Activated T-helper 17 cell treated with anti-CD3 and anti-CD28 coated beads, Interleukin-2, amount 50 U/mL, for 72 hours (primary cell): ENCODE results near the gene CFAP100. TPM values are rescaled to one million over a fixed set of nuclear protein-coding genes. Genes with fewer than 3 reads are reported as not detected.
A peak's percentile ranks its signal among the peaks of the same experiment; 100 is the strongest.

Experiments
- ATAC-seq: fragments of 150-1000 bp; cut with Tn5 transposase; replicated peaks from 2 replicates; pipeline ENCODE4 v1.10.0; 2021; ENCODE audit warnings: mild to moderate bottlenecking, moderate library complexity
- H3K27ac Mint-ChIP-seq: one replicate; pipeline ENCODE4 v1.8.0; 2022; ENCODE audit warnings: mixed read lengths
- H3K27me3 Mint-ChIP-seq: one replicate; pipeline ENCODE4 v1.8.0; 2022; ENCODE audit warnings: mixed read lengths
- H3K36me3 Mint-ChIP-seq: one replicate; pipeline ENCODE4 v1.8.0; 2022; ENCODE audit warnings: low read depth, mild to moderate bottlenecking, mixed read lengths
- H3K4me1 Mint-ChIP-seq: one replicate; pipeline ENCODE4 v1.8.0; 2022; ENCODE audit warnings: mixed read lengths
- H3K4me3 Mint-ChIP-seq: one replicate; pipeline ENCODE4 v1.8.0; 2022; ENCODE audit warnings: mild to moderate bottlenecking, mixed read lengths
- H3K9me3 Mint-ChIP-seq: one replicate; pipeline ENCODE4 v1.8.0; 2022; ENCODE audit warnings: mixed read lengths
- total RNA-seq, 2 donors: library from RNA; stranded (reverse); gene quantifications; one replicate each; pipeline ENCODE4 v1.2.3, GENCODE V29; 2022

Gene CFAP100
- total RNA-seq, 2 donors from 2014 or later = not detected

DNA sequence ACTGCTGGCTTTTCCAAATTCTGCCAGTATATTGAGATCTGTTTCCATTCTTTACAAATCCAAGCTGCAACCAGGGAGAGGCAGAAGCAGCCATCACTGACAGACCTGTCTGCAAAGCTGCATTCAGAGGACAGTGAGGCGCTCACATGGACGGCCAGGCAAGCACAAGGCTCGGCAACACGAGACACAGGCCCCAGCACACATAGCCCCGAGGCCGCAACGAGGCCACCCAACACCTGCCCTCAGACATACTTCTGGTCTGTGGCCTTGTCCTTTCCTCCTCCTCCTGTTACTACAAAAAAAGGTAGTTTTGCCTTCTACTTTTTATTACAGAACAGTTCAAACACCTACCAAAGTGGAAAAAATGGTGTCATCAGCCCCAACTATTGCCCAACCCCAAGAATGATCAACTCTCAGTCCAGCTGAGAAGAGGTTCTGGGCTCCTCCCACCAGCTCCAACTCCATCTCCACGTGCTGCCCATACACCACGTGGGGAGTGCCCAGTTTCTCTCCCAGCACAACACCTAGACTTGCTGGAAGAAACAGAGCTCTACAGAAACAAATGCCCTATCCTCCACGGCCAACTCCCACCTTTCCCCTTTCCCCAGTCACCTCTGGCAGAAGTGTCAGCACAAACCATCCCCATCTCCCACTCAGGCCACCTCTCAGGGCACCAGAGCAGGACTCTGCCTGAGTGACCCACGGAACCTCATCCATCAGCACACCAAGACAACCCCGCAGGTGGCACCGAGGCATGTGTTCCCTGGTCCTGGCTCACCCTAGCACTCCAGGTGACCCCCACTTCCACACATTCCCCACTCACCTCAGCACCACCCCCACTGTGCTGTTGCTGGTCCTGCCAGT, 73.6 kb downstream of the CFAP100 start:
- H3K4me1 Mint-ChIP-seq = peaks cover 41% of the 10 kb centered on the region
- H3K36me3 Mint-ChIP-seq = peaks cover 98% of the 10 kb centered on the region
- no peaks in the 10 kb centered on the region for H3K27me3 Mint-ChIP-seq
- peak overlapping the region; percentile 88 for H3K27ac Mint-ChIP-seq
- H3K4me3 Mint-ChIP-seq = no peak overlapping the region
- ATAC-seq = no peak
- no peaks in the 10 kb centered on the region for H3K9me3 Mint-ChIP-seq

- no peaks in the 10 kb centered on the region for H3K27me3 Mint-ChIP-seq
- no peaks in the 10 kb centered on the region for H3K9me3 Mint-ChIP-seq
- H3K4me3 Mint-ChIP-seq = no peak overlapping the region
- peaks cover 46% of the 10 kb centered on the region for H3K4me1 Mint-ChIP-seq
- H3K27ac Mint-ChIP-seq = peak overlapping the region; percentile 88
- ATAC-seq = no peak
- H3K36me3 Mint-ChIP-seq = peaks cover 98% of the 10 kb centered on the region
Observed at GRCh38 chr3:126469479-126469878, 74.8 kb downstream of the CFAP100 start.

- Mint-ChIP-seq H3K36me3 (peaks cover 73% of the 10 kb centered on the region), H3K27me3 (no peaks in the 10 kb centered on the region), H3K9me3 (no peaks in the 10 kb centered on the region), H3K4me1 (peaks cover 48% of the 10 kb centered on the region), H3K4me3 (peak overlapping the region; percentile 72), H3K27ac (peak overlapping the region; percentile 50)
- ATAC-seq = no peak
Observed at GRCh38 chr3:126472277-126473006, 77.7 kb downstream of the CFAP100 start.

GRCh38 chr3:126473292-126474168, 78.8 kb downstream of the CFAP100 start:
- peak overlapping the region; percentile 50 for H3K27ac Mint-ChIP-seq
- peaks cover 64% of the 10 kb centered on the region for H3K36me3 Mint-ChIP-seq
- ATAC-seq = no peak

DNA sequence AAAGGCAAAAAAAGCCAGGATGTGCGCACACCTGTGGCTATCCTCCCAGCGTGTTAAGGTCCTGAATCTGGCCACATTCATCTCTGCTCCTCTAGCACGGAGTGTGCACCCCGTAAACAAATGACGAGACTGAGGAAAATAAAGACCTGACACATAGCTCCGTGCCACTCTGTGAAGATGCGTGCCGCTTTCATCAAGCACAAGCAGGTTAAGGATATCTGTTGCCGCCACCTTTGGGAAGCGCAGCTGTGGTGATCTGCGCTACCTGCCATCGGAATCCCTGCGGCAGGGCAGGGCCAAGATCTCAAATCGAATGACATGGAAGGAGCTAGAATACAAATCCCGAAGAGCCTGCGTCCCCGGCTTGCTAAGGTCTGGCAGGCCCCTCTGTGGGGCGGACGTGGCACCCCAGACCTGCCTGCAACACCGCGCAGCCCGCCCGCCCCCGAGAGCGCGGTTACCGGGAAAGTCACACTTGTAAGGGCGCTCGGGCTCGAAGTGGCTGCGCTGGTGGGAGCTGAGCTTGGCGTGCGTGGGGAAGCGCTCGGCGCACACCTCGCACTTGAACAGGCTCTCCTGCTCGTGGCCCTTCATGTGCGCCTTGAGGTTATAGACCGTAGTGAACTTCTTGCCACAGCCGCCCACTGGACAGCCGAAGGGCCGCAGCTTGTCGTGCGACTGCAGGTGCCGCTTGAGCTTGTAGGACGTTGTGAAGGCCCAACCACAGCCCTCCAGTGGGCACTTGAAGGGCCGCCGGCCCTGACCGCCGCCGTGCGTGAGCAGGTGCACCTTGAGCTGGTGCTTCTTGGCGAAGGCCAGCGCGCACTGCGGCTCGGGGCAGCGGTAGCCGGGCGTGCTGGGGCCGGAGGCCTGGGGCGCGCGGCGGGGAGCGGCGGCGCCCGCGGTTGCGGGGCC, 80.0 kb downstream of the CFAP100 start:
- H3K4me1 Mint-ChIP-seq = peaks cover 30% of the 10 kb centered on the region
- peaks cover 51% of the 10 kb centered on the region for H3K36me3 Mint-ChIP-seq
- peak overlapping the region; percentile 72 for H3K4me3 Mint-ChIP-seq
- no peaks in the 10 kb centered on the region for H3K27me3 Mint-ChIP-seq
- peak; percentile 1 for ATAC-seq
- H3K27ac Mint-ChIP-seq = peak overlapping the region; percentile 50
- no peaks in the 10 kb centered on the region for H3K9me3 Mint-ChIP-seq

More at GRCh38 chr3:126473292-126474168, 78.8 kb downstream of the CFAP100 start:
- H3K9me3 Mint-ChIP-seq = no peaks in the 10 kb centered on the region
- peak overlapping the region; percentile 72 for H3K4me3 Mint-ChIP-seq
- peaks cover 42% of the 10 kb centered on the region for H3K4me1 Mint-ChIP-seq
- no peaks in the 10 kb centered on the region for H3K27me3 Mint-ChIP-seq

- peak; percentile 88 for ATAC-seq
- H3K27me3 Mint-ChIP-seq = no peaks in the 10 kb centered on the region
- peak within 1 kb of the TSS; percentile 84 for H3K4me3 Mint-ChIP-seq
- peak within 1 kb of the TSS; percentile 87 for H3K27ac Mint-ChIP-seq
- H3K9me3 Mint-ChIP-seq = no peaks in the 10 kb centered on the region
- peaks cover 29% of the 10 kb centered on the region for H3K4me1 Mint-ChIP-seq
- peaks cover 43% of the 10 kb centered on the region for H3K36me3 Mint-ChIP-seq
Observed at GRCh38 chr3:126475413-126476114, 80.9 kb downstream of the CFAP100 start, which contains the start of gene ZXDC. Gene ZXDC (minus strand): TSS chr3:126475891. CDS start chr3:126475865, 26 bp downstream.

GRCh38 chr3:126476166-126477060, 81.7 kb downstream of the CFAP100 start:
- Mint-ChIP-seq H3K27me3 (no peaks in the 10 kb centered on the region), H3K4me3 (peak overlapping the region; percentile 84), H3K27ac (peak overlapping the region; percentile 87), H3K36me3 (peaks cover 35% of the 10 kb centered on the region), H3K4me1 (peaks cover 29% of the 10 kb centered on the region), H3K9me3 (no peaks in the 10 kb centered on the region)
- ATAC-seq = peak; percentile 57

DNA sequence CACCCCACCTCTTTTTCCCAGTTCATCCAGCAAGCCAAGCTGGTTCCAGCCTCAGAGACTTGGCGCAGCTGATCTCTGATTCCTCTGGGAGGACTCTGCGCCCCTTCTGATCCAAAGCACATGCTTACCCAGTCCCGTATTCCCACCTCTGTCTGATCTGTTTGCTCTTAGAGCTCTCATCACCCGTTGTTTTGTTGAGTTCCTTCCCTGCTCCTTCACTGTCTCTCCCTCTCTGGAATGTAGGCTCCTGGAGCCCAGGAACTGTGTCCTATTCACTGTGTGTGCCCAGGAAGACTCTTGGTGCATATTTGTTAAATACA, 82.3 kb downstream of the CFAP100 start:
- peaks cover 29% of the 10 kb centered on the region for H3K4me1 Mint-ChIP-seq
- peaks cover 29% of the 10 kb centered on the region for H3K36me3 Mint-ChIP-seq
- ATAC-seq = no peak
- H3K27ac Mint-ChIP-seq = peak overlapping the region; percentile 87
- no peaks in the 10 kb centered on the region for H3K27me3 Mint-ChIP-seq
- H3K4me3 Mint-ChIP-seq = peak overlapping the region; percentile 84
- H3K9me3 Mint-ChIP-seq = no peaks in the 10 kb centered on the region

DNA sequence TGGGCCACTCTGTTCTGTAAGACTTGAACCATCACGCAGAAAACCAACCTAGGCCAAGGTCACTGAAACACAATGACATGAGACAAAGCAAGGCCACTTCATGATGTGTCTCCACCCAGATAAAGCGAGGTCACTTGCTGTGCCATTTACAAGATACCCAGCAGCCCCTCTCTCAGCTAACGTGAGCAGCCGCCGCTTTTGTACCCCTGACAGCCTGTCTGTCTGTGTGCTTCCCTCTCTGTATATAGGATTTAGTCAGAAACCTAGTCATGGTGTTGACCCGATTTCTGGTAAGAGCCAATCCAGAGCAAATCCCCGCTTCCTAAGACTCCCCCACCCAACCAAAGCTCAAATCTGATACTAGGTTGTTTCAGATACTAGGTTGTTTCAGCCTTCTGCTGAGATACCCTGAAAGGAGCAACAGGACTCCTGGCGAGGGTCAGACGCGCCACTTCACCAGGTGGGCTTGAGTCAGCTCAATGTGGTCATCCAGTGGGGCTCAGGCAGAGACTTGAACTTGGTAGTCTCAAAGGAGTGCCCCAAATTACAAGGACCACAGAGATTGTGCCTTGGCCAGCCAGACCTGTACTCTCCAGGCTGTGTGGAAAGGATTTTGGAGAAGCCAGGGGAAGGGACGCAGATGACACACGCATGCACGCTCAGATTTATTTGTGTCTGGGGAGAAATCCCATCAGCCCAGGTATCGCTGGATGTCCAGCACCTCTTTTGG, 84.0 kb downstream of the CFAP100 start:
- Mint-ChIP-seq H3K27ac (no peak overlapping the region), H3K4me1 (peaks cover 12% of the 10 kb centered on the region), H3K4me3 (no peak overlapping the region), H3K9me3 (no peaks in the 10 kb centered on the region), H3K36me3 (peaks cover 11% of the 10 kb centered on the region), H3K27me3 (no peaks in the 10 kb centered on the region)
- ATAC-seq = no peak

GRCh38 chr3:126479642-126480041, 84.9 kb downstream of the CFAP100 start:
- H3K27ac Mint-ChIP-seq = no peak overlapping the region
- H3K27me3 Mint-ChIP-seq = no peaks in the 10 kb centered on the region
- no peak for ATAC-seq
- H3K9me3 Mint-ChIP-seq = no peaks in the 10 kb centered on the region
- H3K4me1 Mint-ChIP-seq = peaks cover 11% of the 10 kb centered on the region
- peaks cover 2% of the 10 kb centered on the region for H3K36me3 Mint-ChIP-seq
- H3K4me3 Mint-ChIP-seq = no peak overlapping the region

DNA sequence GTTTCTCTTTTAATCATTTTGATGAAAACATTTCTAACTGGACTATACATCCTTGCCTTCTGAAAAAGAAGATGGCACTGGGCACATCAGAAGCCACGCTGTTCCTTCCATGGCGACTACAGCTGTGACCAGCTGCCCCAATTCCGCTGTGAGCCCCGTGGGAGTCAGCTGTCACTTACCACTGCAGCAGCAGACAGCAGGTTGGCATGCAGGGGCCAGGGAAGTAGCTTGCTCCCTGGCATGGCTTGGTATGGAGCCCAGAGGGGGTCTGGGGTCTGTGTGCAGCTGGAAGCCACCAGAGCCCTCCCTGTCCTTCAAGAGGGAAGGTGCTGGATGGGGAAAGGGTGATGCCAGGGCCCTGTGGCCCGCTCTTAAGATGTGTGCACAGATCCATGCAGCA, 85.5 kb downstream of the CFAP100 start:
- Mint-ChIP-seq H3K4me3 (no peak overlapping the region), H3K4me1 (peaks cover 11% of the 10 kb centered on the region), H3K27me3 (no peaks in the 10 kb centered on the region), H3K9me3 (no peaks in the 10 kb centered on the region), H3K27ac (peak overlapping the region; percentile 16), H3K36me3 (no peaks in the 10 kb centered on the region)
- ATAC-seq = no peak

DNA sequence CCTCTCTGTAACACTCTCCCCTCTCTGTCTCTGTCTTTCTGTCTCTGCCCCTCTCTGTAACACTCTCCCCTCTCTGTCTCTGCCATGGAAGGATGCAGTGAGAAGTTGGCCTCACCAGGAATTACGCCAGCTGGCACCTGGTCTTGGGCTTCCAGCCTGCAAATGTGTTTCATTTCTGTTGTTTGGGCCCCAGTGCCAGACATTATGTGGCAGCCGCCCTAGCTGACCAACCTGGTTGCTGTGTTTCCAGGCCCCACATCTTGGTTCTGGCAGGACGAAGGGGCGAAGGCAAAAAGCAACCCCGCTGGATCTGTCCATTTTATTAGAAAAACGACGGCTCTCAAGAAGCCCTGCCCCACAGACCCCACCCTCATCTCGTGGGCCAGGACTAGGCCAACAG, 86.2 kb downstream of the CFAP100 start:
- no peaks in the 10 kb centered on the region for H3K36me3 Mint-ChIP-seq
- peak overlapping the region; percentile 16 for H3K27ac Mint-ChIP-seq
- ATAC-seq = no peak
- no peak overlapping the region for H3K4me3 Mint-ChIP-seq
- H3K27me3 Mint-ChIP-seq = no peaks in the 10 kb centered on the region
- no peaks in the 10 kb centered on the region for H3K9me3 Mint-ChIP-seq
- H3K4me1 Mint-ChIP-seq = peaks cover 11% of the 10 kb centered on the region
